ENCODE data around the gene GHRH. TPM values are rescaled to one million over a fixed set of nuclear protein-coding genes. Genes with fewer than 3 reads are reported as not detected.
A peak's percentile ranks its signal among the peaks of the same experiment; 100 is the strongest.

The GHRH gene
- total RNA-seq, 3 donors from 2014 or later (not counting 1 experiment from before 2014, with no cell fraction given) = not detected

DNA sequence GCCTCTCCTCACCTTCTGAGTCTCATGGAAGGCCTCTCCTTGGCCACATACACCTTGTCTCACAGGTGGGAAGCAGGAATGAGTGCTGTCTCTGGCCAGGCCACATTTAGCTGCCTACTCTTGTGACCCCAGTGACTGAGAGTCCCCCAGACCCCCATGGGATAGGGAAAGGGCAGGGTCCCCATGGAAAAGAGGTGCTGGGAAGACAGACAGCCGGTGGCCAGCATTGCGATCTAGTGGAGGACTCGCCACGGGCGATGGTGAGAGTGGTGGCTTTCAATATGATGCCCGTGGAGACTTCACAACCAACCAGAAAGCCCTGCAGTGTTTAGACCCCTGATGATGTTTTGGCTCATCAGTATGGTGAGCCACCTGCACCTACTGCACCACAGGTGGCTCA, 47.7 kb upstream of the GHRH start:
- Histone ChIP-seq H3K4me3 (ENCODE audit: low read length) (no peak overlapping the region), H3K27me3 (ENCODE audit: control insufficient read depth, insufficient read depth, low read length) (no peaks in the 10 kb centered on the region), H3K9me3 (ENCODE audit: control insufficient read depth, insufficient read depth, low read length) (no peaks in the 10 kb centered on the region), H3K4me1 (ENCODE audit: control insufficient read depth, insufficient read depth, low read length) (no peaks in the 10 kb centered on the region), H3K36me3 (ENCODE audit: control insufficient read depth, insufficient read depth, low read length) (peaks cover 26% of the 10 kb centered on the region), H3K27ac (ENCODE audit: low read length) (no peak overlapping the region)
- DNase-seq = no peak
- Mint-ChIP-seq H3K27ac (no peak overlapping the region), H3K9me3 (no peaks in the 10 kb centered on the region), H3K27me3 (ENCODE audit: low read depth in 2 of 2) (no peaks in the 10 kb centered on the region), H3K4me1 (peaks cover 8 to 38% of the 10 kb centered on the region in 2 donors), H3K4me3 (no peak overlapping the region), H3K36me3 (no peaks in the 10 kb centered on the region)
- intact Hi-C loops (cut with micrococcal nuclease) = no loop called here
- whole genome bisulfite sequencing (ENCODE audit: insufficient coverage) = 94% methylated on average over 6 of the region's 6 CpGs
- no peak for TF ChIP-seq CTCF (IDR thresholded peaks at IDR 0.05)
- no peak for ATAC-seq

GRCh38 chr20:37308086-37309050, 46.8 kb upstream of the GHRH start:
- Histone ChIP-seq H3K9me3 (ENCODE audit: control insufficient read depth, insufficient read depth, low read length) (no peaks in the 10 kb centered on the region), H3K4me3 (ENCODE audit: low read length) (no peak overlapping the region), H3K4me1 (ENCODE audit: control insufficient read depth, insufficient read depth, low read length) (no peaks in the 10 kb centered on the region), H3K27me3 (ENCODE audit: control insufficient read depth, insufficient read depth, low read length) (no peaks in the 10 kb centered on the region), H3K36me3 (ENCODE audit: control insufficient read depth, insufficient read depth, low read length) (peaks cover 31% of the 10 kb centered on the region), H3K27ac (ENCODE audit: low read length) (no peak overlapping the region)
- Mint-ChIP-seq H3K4me3 (no peak overlapping the region), H3K36me3 (no peaks in the 10 kb centered on the region), H3K27me3 (ENCODE audit: low read depth in 2 of 2) (no peaks in the 10 kb centered on the region), H3K9me3 (no peaks in the 10 kb centered on the region), H3K4me1 (peaks cover 0 to 29% of the 10 kb centered on the region in 2 donors), H3K27ac (no peak overlapping the region)
- DNase-seq (no peak), ATAC-seq (no peak)
- TF ChIP-seq CTCF (IDR thresholded peaks at IDR 0.05) = no peak
- WGBS (ENCODE audit: insufficient coverage) = 88% methylated on average over 8 of the region's 8 CpGs
- intact Hi-C loops (cut with micrococcal nuclease) = no loop called here

DNA sequence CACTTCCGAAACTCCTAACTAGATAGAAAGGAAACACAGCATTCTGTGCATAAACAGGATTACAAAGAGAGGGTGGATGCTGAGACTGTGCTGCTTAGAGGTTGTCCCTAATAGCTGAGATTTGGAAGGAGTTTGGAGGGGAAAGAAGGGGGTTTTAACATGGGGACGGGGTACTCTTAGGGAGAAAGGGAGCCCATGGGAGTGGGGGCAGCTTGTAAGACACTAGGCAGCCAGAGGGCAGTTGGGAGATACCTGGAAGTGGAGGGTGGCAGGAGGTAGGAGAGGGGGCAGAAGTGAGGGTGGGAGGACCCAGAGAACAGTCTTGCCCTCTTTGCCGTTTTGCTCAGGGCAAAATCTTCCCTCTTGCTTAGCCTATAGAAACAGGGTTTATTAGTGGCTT, 44.2 kb upstream of the GHRH start:
- H3K4me1 ChIP-seq (ENCODE audit: control insufficient read depth, insufficient read depth, low read length) = no peaks in the 10 kb centered on the region
- no peak overlapping the region for H3K27ac ChIP-seq (ENCODE audit: low read length)
- peaks cover 51% of the 10 kb centered on the region for H3K36me3 ChIP-seq (ENCODE audit: control insufficient read depth, insufficient read depth, low read length)
- TF ChIP-seq CTCF (IDR thresholded peaks at IDR 0.05) = no peak
- peak overlapping the region in 1 of 2 donors; percentile 40 for H3K27ac Mint-ChIP-seq
- H3K9me3 ChIP-seq (ENCODE audit: control insufficient read depth, insufficient read depth, low read length) = no peaks in the 10 kb centered on the region
- ATAC-seq = no peak
- no peaks in the 10 kb centered on the region for H3K27me3 Mint-ChIP-seq (ENCODE audit: low read depth in 2 of 2)
- intact Hi-C loops (cut with micrococcal nuclease) = no loop called here
- no peaks in the 10 kb centered on the region for H3K9me3 Mint-ChIP-seq
- H3K36me3 Mint-ChIP-seq = no peaks in the 10 kb centered on the region
- DNase-seq = no peak
- H3K4me1 Mint-ChIP-seq = peaks cover 0 to 20% of the 10 kb centered on the region in 2 donors
- H3K27me3 ChIP-seq (ENCODE audit: control insufficient read depth, insufficient read depth, low read length) = no peaks in the 10 kb centered on the region
- WGBS (ENCODE audit: insufficient coverage) = 100% methylated on average over 2 of the region's 3 CpGs
- H3K4me3 Mint-ChIP-seq = no peak overlapping the region
- H3K4me3 ChIP-seq (ENCODE audit: low read length) = no peak overlapping the region

Measured in natural killer cell (primary cell).